T-helper 2 cell treated with Interferon-gamma antibody and Interleukin-4, amounts not matched to agents 5 μg/mL and 100 μg/mL, for 36 hours (primary cell): ENCODE results near the gene CD40.
"Not testable (repeated sequence)": the region's sequence is repeated elsewhere in the genome, so short reads cannot be mapped to it uniquely, and the experiment has no call there.

Experiments used
- DNase-seq: peaks from one replicate; pipeline ENCODE4 v3.0.0; 2021; ENCODE audit warnings: low spot score
- H3K27ac Mint-ChIP-seq: one replicate; pipeline ENCODE4 v1.8.0; 2021; ENCODE audit warnings: mild to moderate bottlenecking, mixed read lengths
- H3K27me3 Mint-ChIP-seq: one replicate; pipeline ENCODE4 v1.8.0; 2021; ENCODE audit warnings: low read depth, mixed read lengths
- H3K36me3 Mint-ChIP-seq: one replicate; pipeline ENCODE4 v1.8.0; 2021; ENCODE audit warnings: low read depth, mixed read lengths
- H3K4me1 Mint-ChIP-seq: one replicate; pipeline ENCODE4 v1.8.0; 2021; ENCODE audit warnings: low read depth, mixed read lengths
- H3K4me3 Mint-ChIP-seq: one replicate; pipeline ENCODE4 v1.8.0; 2022; ENCODE audit warnings: mild to moderate bottlenecking, moderate library complexity, mixed read lengths
- H3K9me3 Mint-ChIP-seq: one replicate; pipeline ENCODE4 v1.8.0; 2021; ENCODE audit warnings: mixed read lengths

Gene CD40

GRCh38 chr20:46087161-46087560 is 31.0 kb upstream of the CD40 start:
- Mint-ChIP-seq H3K4me3 (peak overlapping the region; percentile 56), H3K9me3 (no peaks in the 10 kb centered on the region), H3K4me1 (peaks cover 23% of the 10 kb centered on the region), H3K27ac (no peak overlapping the region), H3K27me3 (no peaks in the 10 kb centered on the region), H3K36me3 (peaks cover 9% of the 10 kb centered on the region)
- DNase-seq = no peak

GRCh38 chr20:46088409-46089166 is 29.5 kb upstream of the CD40 start:
- Mint-ChIP-seq H3K36me3 (peaks cover 9% of the 10 kb centered on the region), H3K4me3 (peak overlapping the region; percentile 85), H3K27me3 (no peaks in the 10 kb centered on the region), H3K4me1 (peaks cover 23% of the 10 kb centered on the region), H3K27ac (peak overlapping the region; percentile 5), H3K9me3 (no peaks in the 10 kb centered on the region)
- DNase-seq = no peak

GRCh38 chr20:46089167-46089416 is 29.0 kb upstream of the CD40 start:
- Mint-ChIP-seq H3K27me3 (no peaks in the 10 kb centered on the region), H3K27ac (peak overlapping the region; percentile 88), H3K4me1 (peaks cover 23% of the 10 kb centered on the region), H3K9me3 (no peaks in the 10 kb centered on the region), H3K36me3 (peaks cover 9% of the 10 kb centered on the region), H3K4me3 (peak overlapping the region; percentile 85)
- DNase-seq = no peak

GRCh38 chr20:46089417-46090388 is 28.4 kb upstream of the CD40 start, which contains the start of gene NCOA5:
Gene NCOA5, minus strand, starts transcription at chr20:46089962. Its CDS starts 10,538 bp downstream, at chr20:46079424.
- peaks cover 9% of the 10 kb centered on the region for H3K36me3 Mint-ChIP-seq
- H3K9me3 Mint-ChIP-seq = no peaks in the 10 kb centered on the region
- peaks cover 2% of the 10 kb centered on the region for H3K27me3 Mint-ChIP-seq

GRCh38 chr20:46091622-46092535 is 26.2 kb upstream of the CD40 start:
- H3K27ac Mint-ChIP-seq, H3K36me3 Mint-ChIP-seq, H3K27me3 Mint-ChIP-seq, DNase-seq, H3K4me3 Mint-ChIP-seq, H3K9me3 Mint-ChIP-seq: not testable (repeated sequence)
- peaks cover 18% of the 10 kb centered on the region for H3K4me1 Mint-ChIP-seq

More at GRCh38 chr20:46089417-46090388, 28.4 kb upstream of the CD40 start, which contains the start of gene NCOA5:
- H3K4me1 Mint-ChIP-seq = peaks cover 23% of the 10 kb centered on the region
- H3K27ac Mint-ChIP-seq = peak within 1 kb of the TSS; percentile 88
- peak within 1 kb of the TSS; percentile 85 for H3K4me3 Mint-ChIP-seq
- peak; percentile 94 for DNase-seq

GRCh38 chr20:46093531-46093930 is 24.6 kb upstream of the CD40 start:
- no peak for DNase-seq
- H3K27ac Mint-ChIP-seq = no peak overlapping the region
- H3K4me3 Mint-ChIP-seq = no peak overlapping the region
- H3K4me1 Mint-ChIP-seq = peaks cover 4% of the 10 kb centered on the region
- H3K36me3 Mint-ChIP-seq = no peaks in the 10 kb centered on the region
- H3K27me3 Mint-ChIP-seq = peaks cover 9% of the 10 kb centered on the region
- H3K9me3 Mint-ChIP-seq = no peaks in the 10 kb centered on the region

GRCh38 chr20:46099491-46100287 is 18.4 kb upstream of the CD40 start:
- no peak for DNase-seq
- Mint-ChIP-seq H3K27ac (no peak overlapping the region), H3K36me3 (no peaks in the 10 kb centered on the region), H3K9me3 (no peaks in the 10 kb centered on the region), H3K4me1 (no peaks in the 10 kb centered on the region), H3K27me3 (peaks cover 42% of the 10 kb centered on the region), H3K4me3 (no peak overlapping the region)

- peaks cover 47% of the 10 kb centered on the region for H3K27me3 Mint-ChIP-seq
- not testable (repeated sequence) for H3K9me3 Mint-ChIP-seq, H3K27ac Mint-ChIP-seq
Measured at GRCh38 chr20:46100444-46100843, 17.7 kb upstream of the CD40 start.

GRCh38 chr20:46100988-46101387 is 17.1 kb upstream of the CD40 start:
- H3K36me3 Mint-ChIP-seq = no peaks in the 10 kb centered on the region
- H3K27ac Mint-ChIP-seq = no peak overlapping the region
- H3K4me1 Mint-ChIP-seq = no peaks in the 10 kb centered on the region
- no peak overlapping the region for H3K4me3 Mint-ChIP-seq
- H3K27me3 Mint-ChIP-seq = peaks cover 50% of the 10 kb centered on the region
- no peaks in the 10 kb centered on the region for H3K9me3 Mint-ChIP-seq
- no peak for DNase-seq

More at GRCh38 chr20:46100444-46100843, 17.7 kb upstream of the CD40 start:
- not testable (repeated sequence) for H3K4me3 Mint-ChIP-seq, DNase-seq, H3K4me1 Mint-ChIP-seq, H3K36me3 Mint-ChIP-seq

- no peak for DNase-seq
- Mint-ChIP-seq H3K36me3 (no peaks in the 10 kb centered on the region), H3K27me3 (peaks cover 47% of the 10 kb centered on the region), H3K4me3 (no peak overlapping the region), H3K9me3 (no peaks in the 10 kb centered on the region), H3K4me1 (no peaks in the 10 kb centered on the region), H3K27ac (no peak overlapping the region)
Measured at GRCh38 chr20:46101957-46102356, 16.2 kb upstream of the CD40 start.

- no peaks in the 10 kb centered on the region for H3K9me3 Mint-ChIP-seq
- H3K36me3 Mint-ChIP-seq = no peaks in the 10 kb centered on the region
- H3K4me3 Mint-ChIP-seq = no peak overlapping the region
- no peaks in the 10 kb centered on the region for H3K4me1 Mint-ChIP-seq
- DNase-seq = no peak
- H3K27me3 Mint-ChIP-seq = peaks cover 52% of the 10 kb centered on the region
- H3K27ac Mint-ChIP-seq = no peak overlapping the region
Measured at GRCh38 chr20:46102940-46103339, 15.2 kb upstream of the CD40 start.

GRCh38 chr20:46104262-46104661 is 13.9 kb upstream of the CD40 start:
- DNase-seq = no peak
- H3K27ac Mint-ChIP-seq = no peak overlapping the region
- H3K4me3 Mint-ChIP-seq = no peak overlapping the region
- H3K9me3 Mint-ChIP-seq = no peaks in the 10 kb centered on the region
- H3K27me3 Mint-ChIP-seq = peaks cover 51% of the 10 kb centered on the region
- no peaks in the 10 kb centered on the region for H3K36me3 Mint-ChIP-seq
- H3K4me1 Mint-ChIP-seq = no peaks in the 10 kb centered on the region

GRCh38 chr20:46107061-46107460 is 11.1 kb upstream of the CD40 start:
- no peak overlapping the region for H3K4me3 Mint-ChIP-seq
- H3K27ac Mint-ChIP-seq = no peak overlapping the region
- H3K4me1 Mint-ChIP-seq = peaks cover 6% of the 10 kb centered on the region
- H3K9me3 Mint-ChIP-seq = no peaks in the 10 kb centered on the region
- peaks cover 43% of the 10 kb centered on the region for H3K27me3 Mint-ChIP-seq
- H3K36me3 Mint-ChIP-seq = no peaks in the 10 kb centered on the region
- no peak for DNase-seq
